H9 (cell line): ENCODE results near the gene SLC22A31. TPM values are rescaled to one million over a fixed set of nuclear protein-coding genes. Genes with fewer than 3 reads are reported as not detected.

Source experiments
- DNase-seq: peaks from one replicate; pipeline ENCODE4 v3.0.0-alpha.2; 2017
- H2AFZ ChIP-seq: one replicate; pipeline ENCODE4 v1.6.1; 2013; ENCODE audit warnings: mild to moderate bottlenecking, low read length, control low read depth, moderate library complexity
- H2AK5ac ChIP-seq: 2 replicates; pipeline ENCODE4 v1.6.1; 2013; ENCODE audit warnings: low read length, control low read depth, mixed read lengths; ENCODE audit not compliant: insufficient read length
- H2BK120ac ChIP-seq: one replicate; pipeline ENCODE4 v1.6.1; 2013; ENCODE audit warnings: low read depth, mild to moderate bottlenecking, low read length, control low read depth, inconsistent platforms; ENCODE audit not compliant: poor library complexity, severe bottlenecking
- H2BK12ac ChIP-seq: 2 replicates; pipeline ENCODE4 v1.6.1; 2013; ENCODE audit warnings: low read length, control low read depth, mixed read lengths, low read depth; ENCODE audit not compliant: insufficient read length
- H2BK15ac ChIP-seq: 2 replicates; pipeline ENCODE4 v1.6.1; 2013; ENCODE audit warnings: low read depth, low read length, control low read depth
- H2BK20ac ChIP-seq: one replicate; pipeline ENCODE4 v1.6.1; 2013; ENCODE audit warnings: low read depth, mild to moderate bottlenecking, low read length, control low read depth, inconsistent platforms; ENCODE audit not compliant: poor library complexity, severe bottlenecking
- H2BK5ac ChIP-seq: 2 replicates; pipeline ENCODE4 v1.6.1; 2013; ENCODE audit warnings: low read length, control low read depth, mixed read lengths; ENCODE audit not compliant: insufficient read length
- H3K14ac ChIP-seq: 2 replicates; pipeline ENCODE4 v1.6.1; 2013; ENCODE audit warnings: low read length, control low read depth; ENCODE audit not compliant: insufficient read depth
- H3K18ac ChIP-seq: 2 replicates; pipeline ENCODE4 v1.6.1; 2013; ENCODE audit warnings: low read depth, mild to moderate bottlenecking, mixed read lengths, low read length, control low read depth; ENCODE audit not compliant: insufficient read length
- H3K23ac ChIP-seq: 2 replicates; pipeline ENCODE4 v1.6.1; 2013; ENCODE audit warnings: low read length, control low read depth, mixed read lengths, low read depth; ENCODE audit not compliant: insufficient read length
- H3K23me2 ChIP-seq: 2 replicates; pipeline ENCODE4 v1.6.1; 2013; ENCODE audit warnings: low read depth, mild to moderate bottlenecking, mixed read lengths, low read length, control low read depth; ENCODE audit not compliant: insufficient read length, poor library complexity, severe bottlenecking
- H3K27ac ChIP-seq: 2 replicates; pipeline ENCODE4 v1.5.1; 2013; ENCODE audit warnings: low read length, control low read depth, mixed read lengths, low read depth; ENCODE audit not compliant: insufficient read length
- H3K27me3 ChIP-seq: 2 replicates; pipeline ENCODE4 v1.6.1; 2013; ENCODE audit warnings: low read length, control low read depth, inconsistent platforms; ENCODE audit not compliant: insufficient read depth
- H3K4ac ChIP-seq: 2 replicates; pipeline ENCODE4 v1.6.1; 2013; ENCODE audit warnings: low read depth, mild to moderate bottlenecking, control low read depth, inconsistent platforms, low read length, moderate library complexity
- H3K4me1 ChIP-seq: 2 replicates; pipeline ENCODE4 v1.6.1; 2013; ENCODE audit warnings: low read length, control low read depth, inconsistent platforms; ENCODE audit not compliant: insufficient read depth
- H3K4me2 ChIP-seq: 2 replicates; pipeline ENCODE4 v1.6.1; 2013; ENCODE audit warnings: low read length, control low read depth, mixed read lengths; ENCODE audit not compliant: insufficient read length, insufficient read depth
- H3K56ac ChIP-seq: 2 replicates; pipeline ENCODE4 v1.6.1; 2013; ENCODE audit warnings: low read depth, mild to moderate bottlenecking, mixed read lengths, low read length, control low read depth; ENCODE audit not compliant: insufficient read length
- H3K79me1 ChIP-seq: 2 replicates; pipeline ENCODE4 v1.6.1; 2013; ENCODE audit warnings: low read depth, mild to moderate bottlenecking, moderate library complexity, low read length, control low read depth, inconsistent platforms; ENCODE audit not compliant: insufficient read depth, poor library complexity, severe bottlenecking
- H3K79me2 ChIP-seq: 2 replicates; pipeline ENCODE4 v1.6.1; 2013; ENCODE audit warnings: low read length, control low read depth, inconsistent platforms; ENCODE audit not compliant: insufficient read depth
- H3K9ac ChIP-seq: 2 replicates; pipeline ENCODE4 v1.6.1; 2013; ENCODE audit warnings: low read length, control low read depth, mixed read lengths; ENCODE audit not compliant: insufficient read length; ENCODE audit errors: extremely low read depth
- H3K9me3 ChIP-seq: one replicate; pipeline ENCODE4 v1.6.1; 2013; ENCODE audit warnings: low read depth, low read length, inconsistent platforms; ENCODE audit not compliant: control insufficient read depth
- H3T11ph ChIP-seq: one replicate; pipeline ENCODE4 v1.6.1; 2013; ENCODE audit warnings: mild to moderate bottlenecking, low read length, control low read depth, inconsistent platforms
- H4K20me1 ChIP-seq: one replicate; pipeline ENCODE4 v1.6.1; 2013; ENCODE audit not compliant: control insufficient read depth, insufficient read length, insufficient read depth
- H4K5ac ChIP-seq: 2 replicates; pipeline ENCODE4 v1.6.1; 2013; ENCODE audit warnings: low read depth, mild to moderate bottlenecking, mixed read lengths, low read length, control low read depth; ENCODE audit not compliant: insufficient read length
- H4K8ac ChIP-seq: replicated peaks from 2 replicates; pipeline ENCODE4 v1.6.1; 2013; ENCODE audit warnings: low read length, control low read depth, mixed read lengths, low read depth; ENCODE audit not compliant: insufficient read length
- H4K91ac ChIP-seq: 2 replicates; pipeline ENCODE4 v1.6.1; 2013; ENCODE audit warnings: low read depth, mild to moderate bottlenecking, moderate library complexity, mixed read lengths, low read length, control low read depth; ENCODE audit not compliant: insufficient read length
- H3K27ac Mint-ChIP-seq, 3 experiments: 2 replicates in 2 of 3; 3 replicates in 1 of 3; pipeline ENCODE4 v1.8.0; 2020 to 2021; ENCODE audit warnings: mixed read lengths in 3 of 3, mild to moderate bottlenecking in 1 of 3, moderate library complexity in 1 of 3
- H3K27me3 Mint-ChIP-seq: 2 replicates; pipeline ENCODE4 v1.8.0; 2021; ENCODE audit warnings: low read depth, mild to moderate bottlenecking, moderate library complexity, mixed read lengths
- H3K36me3 Mint-ChIP-seq, 3 experiments: 2 replicates in 2 of 3; 3 replicates in 1 of 3; pipeline ENCODE4 v1.8.0; 2020 to 2021; ENCODE audit warnings: low read depth in 3 of 3, mixed read lengths in 3 of 3; ENCODE audit not compliant: insufficient read depth in 1 of 3
- H3K4me1 Mint-ChIP-seq, 2 experiments: 2 replicates each; pipeline ENCODE4 v1.8.0; 2020; ENCODE audit warnings: mixed read lengths in 2 of 2
- H3K4me3 Mint-ChIP-seq, 2 experiments: 2 replicates in 1 of 2; 3 replicates in 1 of 2; pipeline ENCODE4 v1.8.0; 2020 to 2021; ENCODE audit warnings: mild to moderate bottlenecking in 2 of 2, mixed read lengths in 2 of 2, moderate library complexity in 1 of 2
- H3K9me3 Mint-ChIP-seq, 2 experiments: 2 replicates in 1 of 2; 3 replicates in 1 of 2; pipeline ENCODE4 v1.8.0; 2020; ENCODE audit warnings: mild to moderate bottlenecking in 2 of 2, mixed read lengths in 2 of 2, moderate library complexity in 1 of 2
- WGBS: extraction: QIAGEN DNeasy Blood & Tissue Kit; methylation state at CpG from one replicate; pipeline ENCODE4 v1.1.7; 2013; ENCODE audit warnings: missing lambda C conversion rate, low lambda C conversion rate, mixed read lengths; ENCODE audit not compliant: insufficient read length; ENCODE audit errors: extremely low coverage; 5-methylcytosine and 5-hydroxymethylcytosine counted together
- total RNA-seq: library from RNA; stranded (reverse); gene quantifications from 2 replicates; pipeline ENCODE4 v1.2.1, GENCODE V29; 2021
- TF ChIP-seq, protein P1 (sequence below): fragments of 200-600 bp; sonication (generic); conservative IDR thresholded peaks from 3 replicates; pipeline ENCODE4 v1.8.0; 2021; ENCODE audit warnings: antibody characterized with exemption, mild to moderate bottlenecking

The SLC22A31 gene
- total RNA-seq, 1 experiment from 2014 or later, result 7.7 TPM

- no peak overlapping the region for H3K4ac ChIP-seq
- no peaks in the 10 kb centered on the region for H3K23me2 ChIP-seq
- H4K5ac ChIP-seq, result no peak overlapping the region
- no peak overlapping the region for H3K4me3 Mint-ChIP-seq
- H2BK120ac ChIP-seq, result no peak overlapping the region
- no peak for DNase-seq
- no peaks in the 10 kb centered on the region for H3K36me3 Mint-ChIP-seq
- H3K14ac ChIP-seq, result no peak overlapping the region
- H4K8ac ChIP-seq, result no peak overlapping the region
- H3K9me3 Mint-ChIP-seq, result no peaks in the 10 kb centered on the region; a peak in 1 of 5 replicates
- H3K27me3 ChIP-seq, result no peaks in the 10 kb centered on the region
- no peak overlapping the region for H4K91ac ChIP-seq
- H3K27me3 Mint-ChIP-seq, result peaks cover 13% of the 10 kb centered on the region
- no peak overlapping the region for H2BK12ac ChIP-seq
- H3K4me1 Mint-ChIP-seq, result peaks cover 2 to 8% of the 10 kb centered on the region in 2 experiments; a peak in 2 of 4 replicates
- no peaks in the 10 kb centered on the region for H3K79me1 ChIP-seq
- no peak overlapping the region for H2AK5ac ChIP-seq
- no peak overlapping the region for H3K27ac Mint-ChIP-seq
- H3K23ac ChIP-seq, result no peak overlapping the region
- H3K18ac ChIP-seq, result no peak overlapping the region
- no CpG with 5 or more reads among the region's 24 CpGs for WGBS
- no peak overlapping the region for H2BK15ac ChIP-seq
- H2AFZ ChIP-seq, result no peak overlapping the region
- H3K4me1 ChIP-seq, result no peaks in the 10 kb centered on the region
- H3T11ph ChIP-seq, result no peak overlapping the region
- no peak overlapping the region for H2BK5ac ChIP-seq
- H3K79me2 ChIP-seq, result no peaks in the 10 kb centered on the region
- H3K9me3 ChIP-seq, result no peaks in the 10 kb centered on the region
- H3K4me2 ChIP-seq, result no peak overlapping the region
- no peak overlapping the region for H3K27ac ChIP-seq
- no peak overlapping the region for H3K9ac ChIP-seq
- TF ChIP-seq, protein P1, sequence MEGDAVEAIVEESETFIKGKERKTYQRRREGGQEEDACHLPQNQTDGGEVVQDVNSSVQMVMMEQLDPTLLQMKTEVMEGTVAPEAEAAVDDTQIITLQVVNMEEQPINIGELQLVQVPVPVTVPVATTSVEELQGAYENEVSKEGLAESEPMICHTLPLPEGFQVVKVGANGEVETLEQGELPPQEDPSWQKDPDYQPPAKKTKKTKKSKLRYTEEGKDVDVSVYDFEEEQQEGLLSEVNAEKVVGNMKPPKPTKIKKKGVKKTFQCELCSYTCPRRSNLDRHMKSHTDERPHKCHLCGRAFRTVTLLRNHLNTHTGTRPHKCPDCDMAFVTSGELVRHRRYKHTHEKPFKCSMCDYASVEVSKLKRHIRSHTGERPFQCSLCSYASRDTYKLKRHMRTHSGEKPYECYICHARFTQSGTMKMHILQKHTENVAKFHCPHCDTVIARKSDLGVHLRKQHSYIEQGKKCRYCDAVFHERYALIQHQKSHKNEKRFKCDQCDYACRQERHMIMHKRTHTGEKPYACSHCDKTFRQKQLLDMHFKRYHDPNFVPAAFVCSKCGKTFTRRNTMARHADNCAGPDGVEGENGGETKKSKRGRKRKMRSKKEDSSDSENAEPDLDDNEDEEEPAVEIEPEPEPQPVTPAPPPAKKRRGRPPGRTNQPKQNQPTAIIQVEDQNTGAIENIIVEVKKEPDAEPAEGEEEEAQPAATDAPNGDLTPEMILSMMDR, result no peak
- H4K20me1 ChIP-seq, result no peaks in the 10 kb centered on the region
- no peak overlapping the region for H3K56ac ChIP-seq
- H2BK20ac ChIP-seq, result no peak overlapping the region
Observed at GRCh38 chr16:89178453-89179147, 21.7 kb downstream of the SLC22A31 start.
